SK-N-SH (cell line): ENCODE measurements around the gene FAM120B.

Experiments
- CHD2 ChIP-seq: fragments of 150-350 bp; IDR thresholded peaks from 2 replicates; pipeline ENCODE4 v1.6.1; 2018; ENCODE audit warnings: low read length; ENCODE audit not compliant: partially characterized antibody
- EP300 ChIP-seq, 2 experiments: IDR thresholded peaks; 2 replicates each; pipeline versions ENCODE4 v1.4.0 to v1.6.1; 2012; ENCODE audit warnings: borderline replicate concordance in 1 of 2, low read depth in 1 of 2, low read length in 1 of 2
- FOXM1 ChIP-seq: IDR thresholded peaks from 2 replicates; pipeline ENCODE4 v1.4.0; 2012; ENCODE audit warnings: low read depth, mild to moderate bottlenecking
- JUND ChIP-seq: IDR thresholded peaks from 2 replicates; pipeline ENCODE4 v1.4.0; 2012
- MXI1 ChIP-seq: IDR thresholded peaks from 2 replicates; pipeline ENCODE4 v1.6.1; 2012; ENCODE audit warnings: mild to moderate bottlenecking, low read depth, low read length, improper control_type of control experiment
- NFIC ChIP-seq: IDR thresholded peaks from 2 replicates; pipeline ENCODE4 v1.4.0; 2012; ENCODE audit warnings: borderline replicate concordance
- POLR2AphosphoS5 ChIP-seq: IDR thresholded peaks from 2 replicates; pipeline ENCODE4 v1.6.1; 2012; ENCODE audit warnings: low read depth, low read length
- REST ChIP-seq: IDR thresholded peaks from 2 replicates; pipeline ENCODE4 v1.6.1; 2012; ENCODE audit warnings: mild to moderate bottlenecking, low read depth, low read length, moderate library complexity
- SMC3 ChIP-seq: IDR thresholded peaks from 2 replicates; pipeline ENCODE4 v1.6.1; 2012; ENCODE audit warnings: low read depth, low read length, improper control_type of control experiment
- YY1 ChIP-seq: IDR thresholded peaks from 2 replicates; pipeline ENCODE4 v1.4.0; 2012; ENCODE audit warnings: low read depth, mild to moderate bottlenecking
- TF ChIP-seq, protein P1 (sequence below): IDR thresholded peaks from 2 replicates; pipeline ENCODE4 v1.4.0; 2012; ENCODE audit warnings: low read depth
- TF ChIP-seq, protein P2 (sequence below): fragments of 200-600 bp; sonication (generic); IDR thresholded peaks from 2 replicates; pipeline ENCODE4 v1.6.1; 2017; ENCODE audit warnings: antibody characterized with exemption, mild to moderate bottlenecking, moderate library complexity
- TF ChIP-seq, protein P3 (sequence below): IDR thresholded peaks from 2 replicates; pipeline ENCODE4 v1.4.0; 2012; ENCODE audit warnings: low read depth, borderline replicate concordance
- TF ChIP-seq, protein P4 (sequence below): IDR thresholded peaks from 2 replicates; pipeline ENCODE4; 2012

DNA sequence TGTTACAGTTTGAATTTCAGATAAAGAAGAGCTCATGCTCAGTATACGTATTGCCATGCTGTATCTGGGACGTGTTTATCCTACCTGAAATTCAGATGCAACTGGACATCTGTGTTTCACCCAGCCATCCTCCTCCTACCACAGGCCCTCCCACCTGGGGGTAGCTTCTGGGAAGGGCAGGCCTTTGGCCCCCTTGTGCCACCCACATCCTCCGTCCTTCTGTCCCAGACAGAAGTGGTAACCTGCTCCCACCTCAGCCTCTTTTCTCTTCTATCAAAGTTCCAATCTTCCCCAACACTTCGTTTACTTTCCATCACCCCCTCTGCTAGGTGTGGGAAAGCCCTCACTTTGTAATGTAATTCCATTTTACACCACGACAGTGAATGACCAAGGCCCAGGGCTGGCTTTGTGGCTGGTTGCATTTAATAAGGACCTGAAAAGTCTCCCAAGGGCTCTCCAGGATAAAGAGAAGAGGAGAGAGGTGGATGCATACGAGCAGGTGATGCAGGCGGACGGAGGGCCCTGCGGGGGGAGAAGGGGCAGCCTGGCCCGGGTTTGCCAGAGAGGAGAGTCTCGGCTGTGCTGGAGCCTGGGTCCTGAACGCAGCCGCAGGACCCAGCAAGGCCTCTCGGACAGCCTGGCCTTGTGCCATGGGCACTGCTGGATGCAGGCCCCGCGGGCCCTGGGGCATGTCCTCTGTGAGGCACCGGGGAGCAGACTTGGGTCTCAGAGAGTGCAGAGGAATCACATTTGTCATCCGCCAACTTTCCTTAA, 148.1 kb downstream of the FAM120B start:
- TF ChIP-seq, protein P1, sequence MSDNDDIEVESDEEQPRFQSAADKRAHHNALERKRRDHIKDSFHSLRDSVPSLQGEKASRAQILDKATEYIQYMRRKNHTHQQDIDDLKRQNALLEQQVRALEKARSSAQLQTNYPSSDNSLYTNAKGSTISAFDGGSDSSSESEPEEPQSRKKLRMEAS: no peak
- TF ChIP-seq, protein P2, sequence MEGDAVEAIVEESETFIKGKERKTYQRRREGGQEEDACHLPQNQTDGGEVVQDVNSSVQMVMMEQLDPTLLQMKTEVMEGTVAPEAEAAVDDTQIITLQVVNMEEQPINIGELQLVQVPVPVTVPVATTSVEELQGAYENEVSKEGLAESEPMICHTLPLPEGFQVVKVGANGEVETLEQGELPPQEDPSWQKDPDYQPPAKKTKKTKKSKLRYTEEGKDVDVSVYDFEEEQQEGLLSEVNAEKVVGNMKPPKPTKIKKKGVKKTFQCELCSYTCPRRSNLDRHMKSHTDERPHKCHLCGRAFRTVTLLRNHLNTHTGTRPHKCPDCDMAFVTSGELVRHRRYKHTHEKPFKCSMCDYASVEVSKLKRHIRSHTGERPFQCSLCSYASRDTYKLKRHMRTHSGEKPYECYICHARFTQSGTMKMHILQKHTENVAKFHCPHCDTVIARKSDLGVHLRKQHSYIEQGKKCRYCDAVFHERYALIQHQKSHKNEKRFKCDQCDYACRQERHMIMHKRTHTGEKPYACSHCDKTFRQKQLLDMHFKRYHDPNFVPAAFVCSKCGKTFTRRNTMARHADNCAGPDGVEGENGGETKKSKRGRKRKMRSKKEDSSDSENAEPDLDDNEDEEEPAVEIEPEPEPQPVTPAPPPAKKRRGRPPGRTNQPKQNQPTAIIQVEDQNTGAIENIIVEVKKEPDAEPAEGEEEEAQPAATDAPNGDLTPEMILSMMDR: no peak
- no peak for TF ChIP-seq EP300 (IDR thresholded peaks at IDR 0.05; ENCODE audit: borderline replicate concordance in 1 of 2, low read depth in 1 of 2, low read length in 1 of 2)
- no peak for TF ChIP-seq REST
- TF ChIP-seq MXI1: no peak
- no peak for TF ChIP-seq POLR2AphosphoS5
- TF ChIP-seq, protein P3, sequence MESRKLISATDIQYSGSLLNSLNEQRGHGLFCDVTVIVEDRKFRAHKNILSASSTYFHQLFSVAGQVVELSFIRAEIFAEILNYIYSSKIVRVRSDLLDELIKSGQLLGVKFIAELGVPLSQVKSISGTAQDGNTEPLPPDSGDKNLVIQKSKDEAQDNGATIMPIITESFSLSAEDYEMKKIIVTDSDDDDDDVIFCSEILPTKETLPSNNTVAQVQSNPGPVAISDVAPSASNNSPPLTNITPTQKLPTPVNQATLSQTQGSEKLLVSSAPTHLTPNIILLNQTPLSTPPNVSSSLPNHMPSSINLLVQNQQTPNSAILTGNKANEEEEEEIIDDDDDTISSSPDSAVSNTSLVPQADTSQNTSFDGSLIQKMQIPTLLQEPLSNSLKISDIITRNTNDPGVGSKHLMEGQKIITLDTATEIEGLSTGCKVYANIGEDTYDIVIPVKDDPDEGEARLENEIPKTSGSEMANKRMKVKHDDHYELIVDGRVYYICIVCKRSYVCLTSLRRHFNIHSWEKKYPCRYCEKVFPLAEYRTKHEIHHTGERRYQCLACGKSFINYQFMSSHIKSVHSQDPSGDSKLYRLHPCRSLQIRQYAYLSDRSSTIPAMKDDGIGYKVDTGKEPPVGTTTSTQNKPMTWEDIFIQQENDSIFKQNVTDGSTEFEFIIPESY: no peak
- no peak for TF ChIP-seq YY1
- no peak for TF ChIP-seq SMC3
- TF ChIP-seq CHD2: no peak
- TF ChIP-seq FOXM1: no peak
- no peak for TF ChIP-seq JUND
- TF ChIP-seq, protein P4, sequence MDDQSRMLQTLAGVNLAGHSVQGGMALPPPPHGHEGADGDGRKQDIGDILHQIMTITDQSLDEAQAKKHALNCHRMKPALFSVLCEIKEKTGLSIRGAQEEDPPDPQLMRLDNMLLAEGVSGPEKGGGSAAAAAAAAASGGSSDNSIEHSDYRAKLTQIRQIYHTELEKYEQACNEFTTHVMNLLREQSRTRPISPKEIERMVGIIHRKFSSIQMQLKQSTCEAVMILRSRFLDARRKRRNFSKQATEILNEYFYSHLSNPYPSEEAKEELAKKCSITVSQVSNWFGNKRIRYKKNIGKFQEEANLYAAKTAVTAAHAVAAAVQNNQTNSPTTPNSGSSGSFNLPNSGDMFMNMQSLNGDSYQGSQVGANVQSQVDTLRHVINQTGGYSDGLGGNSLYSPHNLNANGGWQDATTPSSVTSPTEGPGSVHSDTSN: no peak
- TF ChIP-seq NFIC: no peak
